Dendritic cell treated with granulocyte-macrophage colony-stimulating factor and Interleukin-4, amounts not matched to agents 40 ng/mL and 50 ng/mL, for 4 days (primary cell): ENCODE results near the gene ISG20.

Source experiments
- H3K27ac Mint-ChIP-seq: one replicate; pipeline ENCODE4 v1.8.0; 2022; ENCODE audit warnings: mild to moderate bottlenecking, mixed read lengths
- H3K27me3 Mint-ChIP-seq: one replicate; pipeline ENCODE4 v1.8.0; 2022; ENCODE audit warnings: mild to moderate bottlenecking, mixed read lengths
- H3K36me3 Mint-ChIP-seq: one replicate; pipeline ENCODE4 v1.8.0; 2022; ENCODE audit warnings: low read depth, mixed read lengths
- H3K4me1 Mint-ChIP-seq: one replicate; pipeline ENCODE4 v1.8.0; 2022; ENCODE audit warnings: low read depth, mixed read lengths
- H3K4me3 Mint-ChIP-seq: one replicate; pipeline ENCODE4 v1.8.0; 2022; ENCODE audit warnings: mild to moderate bottlenecking, moderate library complexity, mixed read lengths
- H3K9me3 Mint-ChIP-seq: one replicate; pipeline ENCODE4 v1.8.0; 2022; ENCODE audit warnings: mixed read lengths
- intact Hi-C: fragments of 100-400 bp; cut with micrococcal nuclease; formaldehyde crosslinking; loops from one replicate; pipeline ENCODE4 v1.15.0; 2022

The ISG20 gene

GRCh38 chr15:88638626-88639372 is at the start of gene ISG20:
ISG20 (plus strand) TSS chr15:88639016; CDS start chr15:88639367, 351 bp downstream.
- Mint-ChIP-seq H3K4me3 (peak within 1 kb of the TSS; percentile 87), H3K9me3 (no peaks in the 10 kb centered on the region), H3K36me3 (no peaks in the 10 kb centered on the region), H3K4me1 (peaks cover 34% of the 10 kb centered on the region), H3K27ac (peak within 1 kb of the TSS; percentile 86), H3K27me3 (no peaks in the 10 kb centered on the region)
- intact Hi-C loops: no loop called here

GRCh38 chr15:88590759-88591158 is 48.1 kb upstream of the ISG20 start:
- no peaks in the 10 kb centered on the region for H3K9me3 Mint-ChIP-seq
- H3K4me1 Mint-ChIP-seq: no peaks in the 10 kb centered on the region
- H3K27ac Mint-ChIP-seq: no peak overlapping the region
- no peaks in the 10 kb centered on the region for H3K36me3 Mint-ChIP-seq
- peaks cover 7% of the 10 kb centered on the region for H3K27me3 Mint-ChIP-seq
- H3K4me3 Mint-ChIP-seq: no peak overlapping the region
- intact Hi-C loops: no loop called here

GRCh38 chr15:88591384-88591783 is 47.4 kb upstream of the ISG20 start:
- no peak overlapping the region for H3K4me3 Mint-ChIP-seq
- H3K9me3 Mint-ChIP-seq: no peaks in the 10 kb centered on the region
- H3K36me3 Mint-ChIP-seq: no peaks in the 10 kb centered on the region
- H3K27ac Mint-ChIP-seq: no peak overlapping the region
- H3K27me3 Mint-ChIP-seq: peaks cover 7% of the 10 kb centered on the region
- intact Hi-C loops: no loop called here
- H3K4me1 Mint-ChIP-seq: no peaks in the 10 kb centered on the region

GRCh38 chr15:88603885-88604284 is 34.9 kb upstream of the ISG20 start:
- intact Hi-C loops: no loop called here
- no peaks in the 10 kb centered on the region for H3K36me3 Mint-ChIP-seq
- H3K9me3 Mint-ChIP-seq: no peaks in the 10 kb centered on the region
- H3K27me3 Mint-ChIP-seq: peaks cover 63% of the 10 kb centered on the region
- H3K27ac Mint-ChIP-seq: no peak overlapping the region
- peaks cover 7% of the 10 kb centered on the region for H3K4me1 Mint-ChIP-seq
- no peak overlapping the region for H3K4me3 Mint-ChIP-seq

GRCh38 chr15:88604381-88605188 is 34.2 kb upstream of the ISG20 start:
- intact Hi-C loops: no loop called here
- Mint-ChIP-seq H3K9me3 (no peaks in the 10 kb centered on the region), H3K27me3 (peaks cover 65% of the 10 kb centered on the region)

GRCh38 chr15:88605189-88606069 is 33.4 kb upstream of the ISG20 start:
- Mint-ChIP-seq H3K36me3 (no peaks in the 10 kb centered on the region), H3K27ac (no peak overlapping the region), H3K9me3 (no peaks in the 10 kb centered on the region), H3K27me3 (peaks cover 67% of the 10 kb centered on the region), H3K4me1 (peaks cover 9% of the 10 kb centered on the region), H3K4me3 (no peak overlapping the region)
- intact Hi-C loops: no loop called here

More at GRCh38 chr15:88604381-88605188, 34.2 kb upstream of the ISG20 start:
- no peaks in the 10 kb centered on the region for H3K36me3 Mint-ChIP-seq
- H3K27ac Mint-ChIP-seq: no peak overlapping the region
- peaks cover 7% of the 10 kb centered on the region for H3K4me1 Mint-ChIP-seq
- no peak overlapping the region for H3K4me3 Mint-ChIP-seq

GRCh38 chr15:88606070-88606794 is 32.6 kb upstream of the ISG20 start:
- no peaks in the 10 kb centered on the region for H3K36me3 Mint-ChIP-seq
- intact Hi-C loops: no loop called here
- peaks cover 67% of the 10 kb centered on the region for H3K27me3 Mint-ChIP-seq
- no peaks in the 10 kb centered on the region for H3K9me3 Mint-ChIP-seq
- peaks cover 17% of the 10 kb centered on the region for H3K4me1 Mint-ChIP-seq
- no peak overlapping the region for H3K4me3 Mint-ChIP-seq
- no peak overlapping the region for H3K27ac Mint-ChIP-seq

- intact Hi-C loops: no loop called here
- peaks cover 21% of the 10 kb centered on the region for H3K4me1 Mint-ChIP-seq
- no peaks in the 10 kb centered on the region for H3K9me3 Mint-ChIP-seq
- H3K27ac Mint-ChIP-seq: no peak overlapping the region
- peaks cover 60% of the 10 kb centered on the region for H3K27me3 Mint-ChIP-seq
- H3K4me3 Mint-ChIP-seq: no peak overlapping the region
- no peaks in the 10 kb centered on the region for H3K36me3 Mint-ChIP-seq
Observed at GRCh38 chr15:88607951-88608350, 30.9 kb upstream of the ISG20 start.

- Mint-ChIP-seq H3K4me1 (peaks cover 21% of the 10 kb centered on the region), H3K27me3 (peaks cover 56% of the 10 kb centered on the region), H3K9me3 (no peaks in the 10 kb centered on the region), H3K36me3 (no peaks in the 10 kb centered on the region), H3K4me3 (no peak overlapping the region), H3K27ac (no peak overlapping the region)
- intact Hi-C loops: no loop called here
Observed at GRCh38 chr15:88608607-88609181, 30.1 kb upstream of the ISG20 start.

- Mint-ChIP-seq H3K4me1 (peaks cover 18% of the 10 kb centered on the region), H3K9me3 (no peaks in the 10 kb centered on the region), H3K4me3 (no peak overlapping the region), H3K27me3 (peaks cover 55% of the 10 kb centered on the region), H3K36me3 (no peaks in the 10 kb centered on the region), H3K27ac (no peak overlapping the region)
- intact Hi-C loops: no loop called here
Observed at GRCh38 chr15:88609344-88610090, 29.3 kb upstream of the ISG20 start.

- intact Hi-C loops: no loop called here
Observed at GRCh38 chr15:88610701-88611231, 28.1 kb upstream of the ISG20 start.

GRCh38 chr15:88612186-88612796 is 26.5 kb upstream of the ISG20 start:
- H3K9me3 Mint-ChIP-seq: no peaks in the 10 kb centered on the region
- no peak overlapping the region for H3K27ac Mint-ChIP-seq
- H3K4me3 Mint-ChIP-seq: no peak overlapping the region
- peaks cover 14% of the 10 kb centered on the region for H3K4me1 Mint-ChIP-seq
- peaks cover 34% of the 10 kb centered on the region for H3K27me3 Mint-ChIP-seq
- H3K36me3 Mint-ChIP-seq: no peaks in the 10 kb centered on the region
- intact Hi-C loops: no loop called here

More at GRCh38 chr15:88610701-88611231, 28.1 kb upstream of the ISG20 start:
- peaks cover 14% of the 10 kb centered on the region for H3K4me1 Mint-ChIP-seq
- H3K27ac Mint-ChIP-seq: no peak overlapping the region
- H3K27me3 Mint-ChIP-seq: peaks cover 48% of the 10 kb centered on the region
- H3K9me3 Mint-ChIP-seq: no peaks in the 10 kb centered on the region
- no peak overlapping the region for H3K4me3 Mint-ChIP-seq
- H3K36me3 Mint-ChIP-seq: no peaks in the 10 kb centered on the region
